Measurements from ENCODE around the gene C19orf44. TPM values are rescaled to one million over a fixed set of nuclear protein-coding genes. Genes with fewer than 3 reads are reported as not detected.
"Not testable (repeated sequence)": the region's sequence is repeated elsewhere in the genome, so short reads cannot be mapped to it uniquely, and the experiment has no call there.

C19orf44 gene
- total RNA-seq, 1 experiment from 2014 or later = 9.7 TPM

DNA sequence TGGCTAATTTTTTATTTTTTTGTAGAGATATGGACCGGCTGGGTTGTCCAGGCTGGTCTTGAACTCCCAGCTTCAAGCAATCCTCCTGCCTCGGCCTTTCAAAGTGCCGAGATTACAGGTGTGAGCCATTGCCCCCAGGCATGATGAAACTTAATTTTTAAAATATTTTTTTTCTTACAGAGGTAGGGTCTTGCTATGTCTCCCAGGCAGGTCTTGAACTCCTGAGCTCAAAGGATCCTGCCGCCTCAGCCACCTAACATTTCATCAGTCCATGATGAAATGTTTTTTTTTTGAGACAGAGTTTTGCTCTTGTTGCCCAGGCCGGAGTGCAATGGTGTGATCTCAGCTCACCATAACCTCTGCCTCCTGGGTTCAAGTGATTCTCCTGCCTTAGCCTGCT is 12.4 kb downstream of the C19orf44 start:
- in situ Hi-C loops (cut with HindIII; ENCODE audit: low pct_unique_long_range_greater_than_20kb, low sequenced_read_pairs) = no loop called here

DNA sequence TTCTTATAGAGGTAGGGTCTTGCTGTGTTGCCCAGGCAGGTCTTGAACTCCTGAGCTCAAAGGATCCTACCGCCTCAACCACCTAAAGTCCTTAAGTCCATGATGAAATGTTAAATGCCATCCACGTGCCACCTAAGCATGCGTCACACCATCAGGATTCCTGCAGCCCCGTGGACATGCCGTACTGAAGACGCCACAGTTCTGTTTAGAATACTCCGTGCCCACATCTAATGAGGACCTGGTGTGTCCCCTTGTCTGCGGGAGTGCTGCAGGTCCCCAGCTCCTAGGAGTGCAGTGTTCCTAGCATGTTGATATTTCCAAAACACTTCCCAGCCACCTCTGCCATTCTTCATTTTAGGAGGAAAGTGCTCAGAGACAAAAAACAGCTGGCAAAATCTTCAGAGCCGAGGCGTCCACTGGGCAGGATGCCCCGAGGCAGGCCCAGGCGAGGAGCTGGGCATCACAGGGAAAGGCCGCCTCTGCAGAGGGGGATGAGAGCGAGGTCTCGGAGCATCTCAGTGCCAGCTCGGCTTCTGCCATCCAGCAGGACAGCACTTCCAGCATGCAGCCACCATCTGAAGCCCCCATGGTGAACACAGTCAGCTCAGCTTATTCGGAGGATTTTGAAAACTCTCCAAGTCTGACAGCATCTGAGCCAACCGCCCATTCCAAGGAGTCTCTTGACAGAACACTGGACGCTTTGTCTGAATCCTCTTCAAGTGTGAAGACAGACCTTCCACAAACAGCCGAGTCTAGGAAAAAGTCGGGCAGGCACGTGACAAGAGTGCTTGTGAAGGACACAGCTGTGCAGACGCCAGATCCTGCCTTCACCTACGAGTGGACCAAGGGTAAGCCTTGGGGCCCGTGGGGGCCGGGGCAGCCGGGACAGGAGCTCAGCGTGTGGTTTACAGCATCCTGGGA is 13.2 kb downstream of the C19orf44 start:
- no peak for DNase-seq (ENCODE audit: low read depth)
- in situ Hi-C loops (cut with HindIII; ENCODE audit: low pct_unique_long_range_greater_than_20kb, low sequenced_read_pairs) = no loop called here

More for the DNA sequence above, 12.4 kb downstream of the C19orf44 start:
- no peak for DNase-seq (ENCODE audit: low read depth)

DNA sequence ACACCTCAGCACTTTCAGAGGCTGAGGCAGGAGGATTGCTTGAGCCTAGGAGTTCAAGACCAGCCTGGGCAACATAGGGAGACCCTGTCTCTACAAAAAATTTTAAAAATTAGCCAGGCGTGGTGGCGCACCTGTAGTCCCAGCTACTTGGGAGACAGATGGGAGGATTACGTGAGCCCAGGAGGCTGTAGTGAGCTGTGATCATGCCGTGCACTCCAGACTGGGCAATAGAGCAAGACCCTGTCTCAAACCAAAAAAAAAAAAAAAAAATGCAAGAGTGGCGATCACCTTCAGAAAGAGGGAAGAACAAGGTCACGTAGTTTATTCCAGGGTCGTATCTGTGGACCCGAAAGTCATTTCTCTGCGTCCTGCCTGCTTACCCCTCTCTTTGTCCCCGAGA is 16.4 kb downstream of the C19orf44 start:
- in situ Hi-C loops (cut with HindIII; ENCODE audit: low pct_unique_long_range_greater_than_20kb, low sequenced_read_pairs); DNase-seq (ENCODE audit: low read depth): not testable (repeated sequence)

DNA sequence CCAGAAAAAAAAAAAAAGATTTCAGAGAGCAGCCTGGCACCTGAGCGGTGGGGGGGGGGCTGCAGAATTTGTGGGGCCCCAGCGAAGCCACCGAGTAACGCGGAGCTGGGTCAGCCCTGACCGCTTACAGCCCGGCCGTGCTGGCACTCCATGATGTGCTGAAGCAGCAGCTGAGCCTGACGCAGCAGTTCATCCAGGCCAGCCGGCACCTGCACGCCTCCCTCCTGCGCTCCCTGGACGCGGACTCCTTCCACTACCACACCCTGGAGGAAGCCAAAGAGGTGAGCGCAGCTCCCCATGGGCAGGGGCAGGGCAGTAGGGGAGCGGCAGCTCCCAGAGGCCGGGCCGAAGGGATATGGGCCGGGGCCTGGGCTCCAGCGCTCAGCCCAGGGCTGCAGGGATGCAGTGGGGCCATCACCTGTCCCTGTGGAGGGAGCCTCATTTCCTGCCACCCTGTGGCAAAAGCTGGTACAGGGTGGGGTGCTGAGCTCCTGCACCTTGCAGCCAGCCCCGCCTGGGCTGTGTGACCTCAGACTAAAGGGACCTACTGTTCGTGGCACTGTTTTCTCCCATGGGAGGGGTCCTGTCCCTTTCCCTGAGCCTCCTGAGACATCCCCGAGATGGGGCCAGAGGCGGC is 18.3 kb downstream of the C19orf44 start:
- DNase-seq (ENCODE audit: low read depth) = no peak
- in situ Hi-C loops (cut with HindIII; ENCODE audit: low pct_unique_long_range_greater_than_20kb, low sequenced_read_pairs) = no loop called here

DNA sequence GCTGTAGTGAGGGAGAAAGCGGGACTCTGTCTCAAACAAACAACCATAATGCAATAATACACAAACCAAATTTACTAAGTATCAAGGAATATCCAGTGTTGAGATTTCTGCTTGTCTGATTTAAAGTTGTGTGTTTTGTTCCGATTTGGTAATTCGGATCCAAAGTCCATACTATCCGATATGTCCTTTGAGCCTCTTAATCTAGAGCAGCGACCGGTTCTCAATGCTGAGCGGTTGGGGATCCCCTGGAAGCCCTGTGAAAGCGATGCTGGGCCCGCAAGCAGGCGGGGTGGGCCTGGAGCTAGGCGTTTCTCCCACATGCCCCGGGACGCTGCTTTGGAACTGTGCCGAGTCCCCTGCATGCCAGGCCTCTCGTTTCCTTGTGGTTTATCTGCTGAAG is 20.2 kb downstream of the C19orf44 start:
- no peak for DNase-seq (ENCODE audit: low read depth)
- in situ Hi-C loops (cut with HindIII; ENCODE audit: low pct_unique_long_range_greater_than_20kb, low sequenced_read_pairs) = no loop called here

DNA sequence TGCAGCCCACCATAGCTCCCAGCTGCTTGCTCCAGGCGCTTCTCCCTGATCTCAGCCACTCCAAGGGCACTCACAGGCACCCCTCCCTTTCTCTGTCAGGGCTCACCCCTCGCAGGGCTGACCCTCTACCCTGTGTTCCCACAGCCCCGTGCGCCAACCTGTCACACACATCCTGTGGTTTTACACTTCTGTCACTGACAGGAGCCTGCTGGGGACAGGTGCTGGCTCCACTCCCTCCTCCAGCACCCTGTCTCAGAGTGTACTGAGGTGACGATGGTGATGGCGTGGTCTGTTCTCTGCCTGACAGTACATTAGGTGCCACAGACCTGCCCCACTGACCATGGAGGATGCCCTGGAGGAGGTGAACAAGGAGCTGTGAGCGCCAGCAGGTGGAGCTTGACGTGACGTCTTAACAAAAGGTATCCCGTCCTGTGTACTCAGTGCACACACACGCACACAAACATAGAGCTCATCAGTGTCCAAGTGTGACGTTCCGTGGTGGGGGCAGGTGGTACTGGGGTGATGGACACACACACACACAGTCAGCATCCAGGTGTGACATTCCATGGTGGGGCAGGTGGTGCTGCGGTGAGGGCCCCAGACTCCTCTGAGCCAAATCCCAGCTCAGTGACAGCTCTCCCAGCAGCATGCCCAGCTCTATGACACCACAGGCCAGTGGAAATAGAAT is 20.9 kb downstream of the C19orf44 start:
- in situ Hi-C loops (cut with HindIII; ENCODE audit: low pct_unique_long_range_greater_than_20kb, low sequenced_read_pairs) = no loop called here
- no peak for DNase-seq (ENCODE audit: low read depth)

DNA sequence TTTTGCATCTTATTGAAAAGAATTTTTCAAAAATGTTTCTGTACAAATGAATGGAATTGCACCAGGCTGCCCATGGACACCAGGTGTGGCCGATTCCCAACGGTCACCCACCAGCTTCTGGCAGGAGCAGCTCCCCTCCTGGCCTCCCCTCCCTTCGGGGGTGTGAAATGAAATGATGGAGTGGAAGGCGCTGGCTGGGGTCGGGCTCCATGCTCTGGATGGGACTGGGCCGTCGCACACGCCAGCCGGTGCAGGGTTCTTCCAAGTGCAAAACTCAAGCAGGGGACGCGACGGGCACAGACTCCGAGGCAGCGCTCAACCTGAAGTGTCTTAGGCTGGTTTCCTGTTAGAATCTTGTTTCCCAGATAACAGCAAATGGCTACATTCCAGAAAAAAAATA is 21.9 kb downstream of the C19orf44 start:
- in situ Hi-C loops (cut with HindIII; ENCODE audit: low pct_unique_long_range_greater_than_20kb, low sequenced_read_pairs) = no loop called here
- DNase-seq (ENCODE audit: low read depth) = no peak

DNA sequence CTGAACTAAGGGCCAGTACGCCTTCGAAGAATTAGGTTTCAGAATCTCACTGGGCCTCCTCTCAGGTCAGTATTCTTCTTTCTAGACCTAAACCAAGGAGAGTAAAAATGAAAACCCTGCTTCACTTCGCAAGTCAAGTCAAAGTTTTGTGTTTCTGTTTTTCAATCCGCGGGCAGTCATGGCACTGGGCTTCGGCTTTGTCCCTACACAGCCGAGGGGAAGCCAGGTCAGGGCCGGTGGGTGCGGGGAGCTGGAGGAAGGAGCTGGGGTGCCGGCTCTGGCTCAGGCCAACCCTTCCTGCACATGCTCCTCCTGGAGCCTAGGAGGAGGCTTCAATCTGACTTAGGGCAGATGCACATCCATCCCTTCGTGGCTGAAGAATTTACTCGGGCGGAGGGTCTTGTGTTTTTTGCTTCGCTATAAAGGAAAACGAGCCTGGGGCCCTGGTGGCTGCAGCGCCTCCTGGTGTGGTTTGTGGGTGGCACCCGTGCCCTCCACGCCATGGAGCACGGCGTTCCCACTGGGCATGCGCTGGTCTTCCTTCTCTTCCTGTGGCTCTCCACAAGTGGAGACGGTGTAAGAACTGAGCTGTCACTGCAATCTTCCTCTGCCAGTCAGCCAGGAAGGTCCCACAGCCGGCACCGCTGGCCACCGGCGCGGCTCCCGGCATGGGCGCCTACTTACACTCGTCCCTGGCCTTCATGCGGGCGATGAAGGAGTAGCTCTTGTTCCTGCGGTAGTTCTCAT is 22.5 kb downstream of the C19orf44 start:
- DNase-seq (ENCODE audit: low read depth) = no peak
- in situ Hi-C loops (cut with HindIII; ENCODE audit: low pct_unique_long_range_greater_than_20kb, low sequenced_read_pairs) = no loop called here

DNA sequence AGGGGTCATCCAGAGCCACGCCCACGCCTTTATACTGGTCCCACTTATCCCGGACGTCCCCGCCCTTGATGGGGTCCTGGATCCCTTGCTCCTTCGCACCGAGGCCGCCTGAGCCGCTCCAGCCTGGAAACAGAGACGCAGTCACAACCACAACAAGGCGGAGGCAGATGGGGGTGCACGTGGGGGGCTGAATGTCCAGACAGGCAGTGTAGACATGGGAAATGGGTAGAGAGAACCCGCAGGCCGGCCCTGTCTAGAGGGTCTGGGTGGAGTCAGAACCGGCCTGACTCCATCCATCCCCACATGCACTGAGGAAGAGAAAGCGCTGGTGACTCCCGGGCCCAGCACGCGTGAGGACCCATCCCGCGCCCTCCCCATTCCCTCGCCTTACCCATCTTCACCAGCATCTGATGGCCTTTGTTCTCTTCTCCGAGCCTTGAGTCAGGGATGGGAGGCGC is 23.1 kb downstream of the C19orf44 start:
- in situ Hi-C loops (cut with HindIII; ENCODE audit: low pct_unique_long_range_greater_than_20kb, low sequenced_read_pairs) = no loop called here
- no peak for DNase-seq (ENCODE audit: low read depth)

DNA sequence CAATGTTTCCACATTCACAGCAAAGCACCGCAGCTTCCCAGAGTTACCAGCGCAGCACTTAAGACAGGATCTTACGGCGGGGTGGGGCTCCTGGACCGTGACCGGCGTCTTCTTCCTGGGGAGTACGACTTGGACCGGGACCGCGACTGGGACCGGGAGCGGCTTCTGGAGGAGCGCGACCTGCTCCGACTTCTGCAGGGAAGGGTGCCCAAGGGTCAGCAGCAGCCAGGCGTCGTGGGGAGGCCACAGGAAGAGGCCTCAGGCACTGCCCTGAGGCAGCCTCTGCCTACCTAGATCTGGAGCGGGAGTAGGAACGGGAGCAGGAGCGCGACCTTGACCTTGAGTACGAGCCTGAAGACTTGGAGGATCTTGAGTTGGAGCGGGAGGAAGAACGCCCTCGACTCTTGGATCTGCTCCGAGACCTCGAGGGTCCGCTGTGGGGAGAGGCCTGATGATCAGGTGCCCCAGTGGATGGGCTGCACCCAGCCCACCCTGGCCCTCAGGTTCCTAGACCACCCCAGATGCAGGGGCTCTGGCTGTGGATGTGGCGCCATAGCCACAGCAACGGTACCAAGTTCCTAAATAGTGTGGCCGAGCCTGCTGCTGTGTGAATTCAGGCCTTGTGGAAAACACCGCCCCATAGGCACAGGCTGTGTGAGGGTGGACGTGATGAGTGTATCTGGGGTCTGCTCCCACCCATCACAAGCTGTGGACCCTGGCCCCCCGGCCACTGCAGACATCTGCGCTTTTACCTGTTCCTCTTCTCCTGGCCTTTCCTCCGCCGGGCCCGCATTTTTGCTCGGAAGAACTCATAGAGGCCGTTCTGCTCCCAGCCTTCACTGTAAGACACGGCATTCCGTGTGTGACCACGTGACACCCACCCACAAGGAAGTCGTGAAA is 24.1 kb downstream of the C19orf44 start:
- in situ Hi-C loops (cut with HindIII; ENCODE audit: low pct_unique_long_range_greater_than_20kb, low sequenced_read_pairs) = no loop called here
- DNase-seq (ENCODE audit: low read depth) = no peak

DNA sequence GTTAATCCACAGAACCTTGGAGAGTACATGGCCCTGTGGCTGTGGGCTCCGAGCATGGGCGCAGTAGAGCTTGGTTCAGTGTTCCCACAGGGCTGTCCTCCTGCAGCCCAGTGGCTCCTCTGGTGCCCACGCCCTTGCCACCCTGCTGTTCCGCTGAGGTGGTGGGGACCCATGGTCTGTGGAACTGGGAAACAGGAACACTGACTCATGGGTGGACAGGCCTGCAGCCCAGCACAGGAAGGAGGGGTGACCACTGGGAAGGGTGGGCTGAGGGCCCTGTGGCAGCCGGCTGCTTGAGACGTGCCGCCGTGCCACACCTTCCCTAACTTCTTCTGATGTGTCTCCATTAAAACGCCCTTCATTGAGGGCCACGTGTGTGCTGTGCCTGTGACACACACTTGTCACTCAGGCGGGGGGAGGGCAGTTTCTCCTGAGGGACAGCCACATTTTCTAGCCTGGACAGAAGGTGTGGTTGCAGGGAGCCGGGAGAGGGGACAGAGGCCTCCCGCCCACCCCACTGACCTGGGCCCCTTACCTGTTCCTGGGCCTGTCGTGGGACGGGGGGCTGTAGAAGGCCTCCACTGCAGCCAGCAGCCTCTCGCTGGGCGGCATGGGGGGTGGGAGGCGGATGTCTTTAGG is 24.9 kb downstream of the C19orf44 start:
- no peak for DNase-seq (ENCODE audit: low read depth)
- in situ Hi-C loops (cut with HindIII; ENCODE audit: low pct_unique_long_range_greater_than_20kb, low sequenced_read_pairs) = no loop called here

DNA sequence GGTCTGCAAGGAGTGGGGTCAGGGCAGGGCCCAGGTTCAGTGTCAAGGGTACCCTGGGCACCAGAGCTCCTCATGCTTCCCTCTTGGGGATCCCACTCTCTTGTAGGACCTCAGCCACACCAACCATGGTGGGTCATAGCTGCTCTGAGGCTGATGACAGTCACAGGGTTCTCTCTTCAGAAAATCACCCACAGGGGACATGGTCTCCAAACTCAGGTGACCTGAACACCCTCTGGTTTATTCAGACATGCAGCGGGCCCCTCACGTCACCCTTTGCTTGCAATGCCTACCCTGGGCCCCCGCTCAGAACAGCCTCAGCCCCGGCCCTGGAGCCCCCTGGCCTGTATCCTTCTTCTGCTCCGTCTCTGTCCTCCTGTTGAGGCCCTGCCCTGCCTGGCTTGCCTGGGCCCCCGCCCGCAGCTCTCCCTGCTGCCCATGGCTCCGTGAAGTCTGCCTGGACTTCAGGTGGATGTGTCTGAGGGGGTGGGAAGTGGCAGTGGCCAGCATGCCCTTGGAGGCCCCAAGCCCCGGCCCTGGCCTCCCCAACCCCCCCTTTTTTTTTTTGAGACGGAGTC is 25.6 kb downstream of the C19orf44 start:
- in situ Hi-C loops (cut with HindIII; ENCODE audit: low pct_unique_long_range_greater_than_20kb, low sequenced_read_pairs) = no loop called here
- no peak for DNase-seq (ENCODE audit: low read depth)

DNA sequence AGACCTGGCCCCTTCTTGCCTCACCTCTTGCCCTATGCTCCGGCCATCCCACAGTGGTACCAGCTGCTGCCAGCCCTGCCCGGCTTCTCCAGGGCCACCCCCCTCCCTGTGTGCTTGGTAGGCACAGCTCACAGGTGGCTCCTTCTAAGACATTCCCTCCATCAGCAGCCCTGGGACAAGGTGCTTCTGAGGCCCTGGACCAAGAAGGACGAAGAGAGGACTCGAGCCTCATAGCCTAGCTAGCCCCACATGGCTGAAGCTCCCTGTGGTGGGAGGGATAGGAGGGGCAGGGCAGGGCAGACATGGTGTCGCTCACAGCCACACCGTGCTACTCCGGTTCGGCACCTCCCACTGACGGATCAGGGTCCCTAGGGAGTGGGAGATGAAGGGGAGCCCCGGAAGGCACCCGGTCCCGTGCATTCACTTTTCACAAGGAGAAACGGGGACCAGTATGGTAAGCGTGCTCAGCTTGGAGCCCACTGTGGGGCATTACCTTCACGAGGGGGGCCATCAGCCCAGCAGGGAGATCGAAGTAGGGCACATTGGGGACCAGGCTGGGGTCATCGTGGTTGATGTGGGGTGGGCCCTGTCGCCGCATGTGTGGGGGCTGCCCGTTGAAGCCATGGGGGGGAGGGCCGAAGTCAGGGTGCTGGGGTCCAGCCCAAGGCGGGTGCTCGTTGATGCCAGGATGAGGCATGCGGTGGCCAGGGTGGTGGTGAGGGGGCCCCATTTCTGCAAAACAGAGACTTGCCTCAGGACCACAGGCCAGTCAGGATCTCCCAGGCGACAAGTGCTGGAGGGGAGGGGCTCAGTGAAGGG is 26.6 kb downstream of the C19orf44 start:
- no peak for DNase-seq (ENCODE audit: low read depth)
- in situ Hi-C loops (cut with HindIII; ENCODE audit: low pct_unique_long_range_greater_than_20kb, low sequenced_read_pairs) = no loop called here

DNA sequence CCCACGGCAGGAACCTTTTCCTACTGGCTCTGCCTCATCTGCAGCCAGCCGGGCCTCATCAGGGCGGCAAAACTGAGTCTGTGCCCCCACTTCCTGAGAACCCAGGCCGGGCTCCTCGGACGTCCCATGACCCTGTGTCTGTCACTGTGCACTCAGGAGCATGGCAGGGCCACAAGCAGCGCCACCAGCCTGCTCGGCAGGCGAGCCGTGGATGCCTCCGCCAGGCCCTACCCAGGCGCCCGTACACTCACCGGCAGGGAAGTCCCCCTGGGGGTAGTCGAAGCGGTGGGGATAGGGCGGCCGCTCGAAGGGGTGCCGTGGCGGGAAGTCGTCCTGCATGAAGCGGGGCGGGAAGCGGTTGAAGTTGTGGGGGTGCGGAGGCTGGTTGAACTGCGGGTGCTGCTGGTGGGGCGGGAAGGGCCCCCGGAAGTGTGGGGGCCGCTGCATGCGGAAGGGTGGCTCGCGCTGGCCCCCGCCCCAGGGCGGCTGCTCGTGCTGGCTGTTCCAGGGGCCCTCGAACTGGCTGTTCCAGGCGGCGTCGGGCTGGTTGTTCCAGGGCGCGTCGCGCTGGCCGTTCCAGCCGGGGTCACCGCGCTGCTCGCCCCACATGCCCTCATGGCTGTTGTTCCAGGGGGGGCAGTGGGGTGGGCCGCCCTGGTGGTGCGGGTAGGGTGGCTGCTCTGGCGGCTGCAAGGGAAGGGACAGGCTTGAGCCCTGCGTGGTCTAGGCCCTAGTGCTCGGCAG is 29.0 kb downstream of the C19orf44 start:
- in situ Hi-C loops (cut with HindIII; ENCODE audit: low pct_unique_long_range_greater_than_20kb, low sequenced_read_pairs) = no loop called here
- no peak for DNase-seq (ENCODE audit: low read depth)

DNA sequence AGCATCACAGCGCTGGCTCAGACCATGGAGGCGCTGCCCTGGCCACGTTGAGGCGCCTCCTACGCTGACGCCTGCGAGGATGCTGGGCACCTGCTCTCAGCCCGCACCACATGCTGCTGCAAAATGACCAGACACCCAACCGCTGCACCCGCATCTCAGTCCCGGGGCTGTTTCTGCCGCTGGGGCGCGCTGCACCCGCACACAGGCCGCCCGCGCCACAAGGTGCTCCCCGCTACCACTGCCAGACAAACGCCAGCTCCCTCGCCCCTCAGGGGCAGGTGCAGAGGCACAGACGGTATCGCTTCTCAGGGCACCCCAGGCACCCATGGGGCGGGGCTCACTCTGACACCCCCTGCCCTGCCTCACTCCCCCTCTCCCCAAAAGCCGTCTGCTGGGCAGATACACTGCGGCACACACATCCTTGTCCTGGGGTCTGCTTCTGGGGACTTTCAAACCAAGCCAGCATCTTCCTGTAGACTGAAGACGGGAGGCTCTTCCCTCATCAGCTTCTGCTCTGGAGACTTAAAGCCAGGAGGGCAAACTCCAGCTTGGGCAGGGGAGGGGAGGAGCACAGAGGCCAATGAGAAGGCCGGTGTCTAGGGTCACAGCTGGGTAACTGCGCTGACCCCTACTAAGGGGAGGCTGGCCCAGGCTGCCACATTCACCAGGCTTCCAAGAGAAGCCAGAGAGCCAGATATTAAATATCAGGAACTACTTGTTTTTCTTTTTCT is 29.7 kb downstream of the C19orf44 start:
- in situ Hi-C loops (cut with HindIII; ENCODE audit: low pct_unique_long_range_greater_than_20kb, low sequenced_read_pairs) = no loop called here
- no peak for DNase-seq (ENCODE audit: low read depth)
